ENCODE measurements around the gene PIEZO2.

Gene PIEZO2

GRCh38 chr18:11147371-11147951 is 1.9 kb downstream of the PIEZO2 start:
- Histone ChIP-seq H3K4me3 (ENCODE audit: insufficient read depth in 1 of 2, low read depth in 1 of 2, low read length in 2 of 2) (no peak overlapping the region), H4K91ac (ENCODE audit: low read length) (no peak overlapping the region), H2BK12ac (ENCODE audit: low read length in 2 of 2) (peak overlapping the region in 1 of 2 experiments; percentile 22), H3K9ac (ENCODE audit: low read length) (no peak overlapping the region), H3K18ac (ENCODE audit: low read depth in 1 of 2, low read length in 2 of 2) (peak overlapping the region; percentile 16 to 29), H4K8ac (ENCODE audit: low read length) (peak overlapping the region; percentile 39), H2BK5ac (ENCODE audit: low read depth, low read length, poor library complexity, severe bottlenecking) (no peak overlapping the region), H2AK5ac (ENCODE audit: low read length, severe bottlenecking) (no peak overlapping the region), H2BK120ac (ENCODE audit: low read depth, low read length) (no peak overlapping the region), H3K79me1 (replicated peaks; ENCODE audit: low read length, poor library complexity, severe bottlenecking) (peaks cover 7% of the 10 kb centered on the region), H3K4me2 (ENCODE audit: low read length, poor library complexity, severe bottlenecking) (peak overlapping the region; percentile 36), H3K4me1 (ENCODE audit: control insufficient read depth, insufficient read depth, low read depth, low read length) (peaks cover 34% of the 10 kb centered on the region), H3K23ac (ENCODE audit: low read length in 2 of 2) (peak overlapping the region in 1 of 2 experiments; percentile 7), H3K4ac (ENCODE audit: low read depth in 1 of 2, low read length in 2 of 2) (peak overlapping the region in 1 of 2 experiments; percentile 34), H3K14ac (ENCODE audit: low read length in 2 of 2) (no peak overlapping the region), H2BK15ac (ENCODE audit: low read depth, poor library complexity, severe bottlenecking) (no peak overlapping the region), H3K27ac (ENCODE audit: low read length, poor library complexity, severe bottlenecking) (no peak overlapping the region), H3K9me3 (ENCODE audit: control insufficient read depth, low read length) (no peaks in the 10 kb centered on the region), H3K27me3 (ENCODE audit: control insufficient read depth in 1 of 2, insufficient read depth in 1 of 2, low read length in 2 of 2) (peaks cover 31 to 66% of the 10 kb centered on the region in 2 experiments), H2AFZ (ENCODE audit: low read depth, low read length) (no peak overlapping the region), H3K36me3 (ENCODE audit: control insufficient read depth in 1 of 2, insufficient read depth in 2 of 2, low read depth in 1 of 2, low read length in 2 of 2) (peaks cover 0 to 5% of the 10 kb centered on the region in 2 experiments)
- WGBS: 51% methylated on average over 22 of the region's 23 CpGs
- DNase-seq: peak; percentile 33

- no peak overlapping the region for H3K4ac ChIP-seq (ENCODE audit: low read depth in 1 of 2, low read length in 2 of 2)
- H2BK12ac ChIP-seq (ENCODE audit: low read length in 2 of 2): peak overlapping the region; percentile 22 to 61
- no peak overlapping the region for H2BK15ac ChIP-seq (ENCODE audit: low read depth, poor library complexity, severe bottlenecking)
- peak overlapping the region; percentile 36 for H3K4me2 ChIP-seq (ENCODE audit: low read length, poor library complexity, severe bottlenecking)
- H4K8ac ChIP-seq (ENCODE audit: low read length): no peak overlapping the region
- no peak overlapping the region for H3K9ac ChIP-seq (ENCODE audit: low read length)
- no peak overlapping the region for H2AFZ ChIP-seq (ENCODE audit: low read depth, low read length)
- peaks cover 31 to 64% of the 10 kb centered on the region in 2 experiments for H3K27me3 ChIP-seq (ENCODE audit: control insufficient read depth in 1 of 2, insufficient read depth in 1 of 2, low read length in 2 of 2)
- peaks cover 0 to 5% of the 10 kb centered on the region in 2 experiments for H3K36me3 ChIP-seq (ENCODE audit: control insufficient read depth in 1 of 2, insufficient read depth in 2 of 2, low read depth in 1 of 2, low read length in 2 of 2)
- no peak for DNase-seq
- peak overlapping the region in 1 of 2 experiments; percentile 71 for H3K14ac ChIP-seq (ENCODE audit: low read length in 2 of 2)
- H2BK5ac ChIP-seq (ENCODE audit: low read depth, low read length, poor library complexity, severe bottlenecking): no peak overlapping the region
- H3K79me1 ChIP-seq (replicated peaks; ENCODE audit: low read length, poor library complexity, severe bottlenecking): peaks cover 7% of the 10 kb centered on the region
- WGBS: 61% methylated on average over 15 of the region's 15 CpGs
- no peaks in the 10 kb centered on the region for H3K9me3 ChIP-seq (ENCODE audit: control insufficient read depth, low read length)
- peaks cover 34% of the 10 kb centered on the region for H3K4me1 ChIP-seq (ENCODE audit: control insufficient read depth, insufficient read depth, low read depth, low read length)
- peak overlapping the region; percentile 16 to 70 for H3K18ac ChIP-seq (ENCODE audit: low read depth in 1 of 2, low read length in 2 of 2)
- no peak overlapping the region for H3K4me3 ChIP-seq (ENCODE audit: insufficient read depth in 1 of 2, low read depth in 1 of 2, low read length in 2 of 2)
- no peak overlapping the region for H4K91ac ChIP-seq (ENCODE audit: low read length)
- no peak overlapping the region for H2AK5ac ChIP-seq (ENCODE audit: low read length, severe bottlenecking)
- H2BK120ac ChIP-seq (ENCODE audit: low read depth, low read length): no peak overlapping the region
- H3K23ac ChIP-seq (ENCODE audit: low read length in 2 of 2): no peak overlapping the region
- H3K27ac ChIP-seq (ENCODE audit: low read length, poor library complexity, severe bottlenecking): no peak overlapping the region
These were observed 2.4 kb downstream of the PIEZO2 start for GRCh38 chr18:11146947-11147345.

- H2BK5ac ChIP-seq (ENCODE audit: low read depth, low read length, poor library complexity, severe bottlenecking): no peak overlapping the region
- H2BK12ac ChIP-seq (ENCODE audit: low read length in 2 of 2): peak overlapping the region; percentile 6 to 61
- H2BK15ac ChIP-seq (ENCODE audit: low read depth, poor library complexity, severe bottlenecking): no peak overlapping the region
- H2BK120ac ChIP-seq (ENCODE audit: low read depth, low read length): no peak overlapping the region
- H2AFZ ChIP-seq (ENCODE audit: low read depth, low read length): no peak overlapping the region
- peak overlapping the region in 1 of 2 experiments; percentile 71 for H3K14ac ChIP-seq (ENCODE audit: low read length in 2 of 2)
- no peak overlapping the region for H3K23ac ChIP-seq (ENCODE audit: low read length in 2 of 2)
- peaks cover 9% of the 10 kb centered on the region for H3K79me1 ChIP-seq (replicated peaks; ENCODE audit: low read length, poor library complexity, severe bottlenecking)
- peaks cover 31 to 58% of the 10 kb centered on the region in 2 experiments for H3K27me3 ChIP-seq (ENCODE audit: control insufficient read depth in 1 of 2, insufficient read depth in 1 of 2, low read length in 2 of 2)
- DNase-seq: no peak
- H3K4ac ChIP-seq (ENCODE audit: low read depth in 1 of 2, low read length in 2 of 2): no peak overlapping the region
- no peak overlapping the region for H4K8ac ChIP-seq (ENCODE audit: low read length)
- H3K9me3 ChIP-seq (ENCODE audit: control insufficient read depth, low read length): no peaks in the 10 kb centered on the region
- no peak overlapping the region for H3K4me3 ChIP-seq (ENCODE audit: insufficient read depth in 1 of 2, low read depth in 1 of 2, low read length in 2 of 2)
- no peak overlapping the region for H3K27ac ChIP-seq (ENCODE audit: low read length, poor library complexity, severe bottlenecking)
- H3K4me2 ChIP-seq (ENCODE audit: low read length, poor library complexity, severe bottlenecking): no peak overlapping the region
- peak overlapping the region in 1 of 2 experiments; percentile 82 for H3K18ac ChIP-seq (ENCODE audit: low read depth in 1 of 2, low read length in 2 of 2)
- H2AK5ac ChIP-seq (ENCODE audit: low read length, severe bottlenecking): no peak overlapping the region
- H3K36me3 ChIP-seq (ENCODE audit: control insufficient read depth in 1 of 2, insufficient read depth in 2 of 2, low read depth in 1 of 2, low read length in 2 of 2): peaks cover 0 to 6% of the 10 kb centered on the region in 2 experiments
- no peak overlapping the region for H4K91ac ChIP-seq (ENCODE audit: low read length)
- whole genome bisulfite sequencing: 65% methylated on average over 18 of the region's 18 CpGs
- peaks cover 34% of the 10 kb centered on the region for H3K4me1 ChIP-seq (ENCODE audit: control insufficient read depth, insufficient read depth, low read depth, low read length)
- no peak overlapping the region for H3K9ac ChIP-seq (ENCODE audit: low read length)
These were observed 3.0 kb downstream of the PIEZO2 start for GRCh38 chr18:11146238-11146946.

Data from mesenchymal stem cell (in vitro differentiated cells and primary cell).